ENCODE results near the gene PLEKHH3.
"Not testable (repeated sequence)": the region's sequence is repeated elsewhere in the genome, so short reads cannot be mapped to it uniquely, and the experiment has no call there.

Gene PLEKHH3

GRCh38 chr17:42670789-42671657 lies 5.8 kb downstream of the PLEKHH3 start:
- no peak for DNase-seq (ENCODE audit: low read depth)

GRCh38 chr17:42669977-42670788 lies 6.6 kb downstream of the PLEKHH3 start:
- DNase-seq (ENCODE audit: low read depth), result no peak

GRCh38 chr17:42669705-42669976 lies 7.2 kb downstream of the PLEKHH3 start:
- DNase-seq (ENCODE audit: low read depth), result no peak

- no peak for DNase-seq (ENCODE audit: low read depth)
Observed at GRCh38 chr17:42667088-42667951, 9.5 kb downstream of the PLEKHH3 start.

- DNase-seq (ENCODE audit: low read depth), result not testable (repeated sequence)
Observed at GRCh38 chr17:42666126-42666525, 10.7 kb downstream of the PLEKHH3 start.

- no peak for DNase-seq (ENCODE audit: low read depth)
Observed at GRCh38 chr17:42665581-42666001, 11.2 kb downstream of the PLEKHH3 start.

- no peak for DNase-seq (ENCODE audit: low read depth)
Observed at GRCh38 chr17:42660692-42661345, 16.0 kb downstream of the PLEKHH3 start.

GRCh38 chr17:42659932-42660274 lies 16.9 kb downstream of the PLEKHH3 start:
- not testable (repeated sequence) for DNase-seq (ENCODE audit: low read depth)

GRCh38 chr17:42659079-42659931 lies 17.5 kb downstream of the PLEKHH3 start, which contains the start of gene TUBG2:
TSS of gene TUBG2 (plus strand) at chr17:42659284. CDS start at chr17:42659504, 220 bp downstream.
- DNase-seq (ENCODE audit: low read depth), result peak; percentile 61

- DNase-seq (ENCODE audit: low read depth), result no peak
Observed at GRCh38 chr17:42657824-42658588, 18.8 kb downstream of the PLEKHH3 start.

GRCh38 chr17:42655528-42655927 lies 21.3 kb downstream of the PLEKHH3 start:
- no peak for DNase-seq (ENCODE audit: low read depth)

- DNase-seq (ENCODE audit: low read depth), result no peak
Observed at GRCh38 chr17:42653179-42654124, 23.3 kb downstream of the PLEKHH3 start.

- no peak for DNase-seq (ENCODE audit: low read depth)
Observed at GRCh38 chr17:42651392-42651791, 25.4 kb downstream of the PLEKHH3 start.

GRCh38 chr17:42647778-42648177 lies 29.0 kb downstream of the PLEKHH3 start:
- DNase-seq (ENCODE audit: low read depth), result no peak

- no peak for DNase-seq (ENCODE audit: low read depth)
Observed at GRCh38 chr17:42642336-42642735, 34.5 kb downstream of the PLEKHH3 start.

- no peak for DNase-seq (ENCODE audit: low read depth)
Observed at GRCh38 chr17:42640121-42640520, 36.7 kb downstream of the PLEKHH3 start.

- DNase-seq (ENCODE audit: low read depth), result no peak
Observed at GRCh38 chr17:42639525-42640113, 37.2 kb downstream of the PLEKHH3 start.

- DNase-seq (ENCODE audit: low read depth), result no peak
Observed at GRCh38 chr17:42632949-42633444, 43.8 kb downstream of the PLEKHH3 start.
